Right lobe of liver (tissue), 4 donors: ENCODE data around the gene KAZN.

ENCODE experiments used
- CTCF ChIP-seq, 4 donors: fragments of 200-600 bp in 3 of 4; fragments of 450-650 bp in 1 of 4; IDR thresholded peaks; one replicate each; pipeline versions ENCODE4 v1.5.1 to v1.8.0; 2016 to 2022; ENCODE audit warnings: antibody characterized with exemption in 4 of 4, mild to moderate bottlenecking in 2 of 4
- POLR2A ChIP-seq: fragments of 450-650 bp; IDR thresholded peaks from one replicate; pipeline ENCODE4 v1.6.1; 2017; ENCODE audit warnings: antibody characterized with exemption, mild to moderate bottlenecking
- donor health status: DM: no; HTN: no; CAD: no.
- donor health status: DM: no; HTN: no; CAD: no.
- donor health status: DM: no; HTN: yes; CAD: no.

GRCh38 chr1:14781811-14782210 is 183.3 kb downstream of the KAZN start:
- TF ChIP-seq CTCF (IDR thresholded peaks at IDR 0.05) (no peak), POLR2A (no peak)
